ENCODE results near the gene HLA-DPB1. TPM values are rescaled to one million over a fixed set of nuclear protein-coding genes. Genes with fewer than 3 reads are reported as not detected.

The HLA-DPB1 gene
- 7.6 TPM for polyA plus RNA-seq (2013, experiment 1 of 2)
- polyA plus RNA-seq (2013, experiment 2 of 2), result 7.6 TPM

DNA sequence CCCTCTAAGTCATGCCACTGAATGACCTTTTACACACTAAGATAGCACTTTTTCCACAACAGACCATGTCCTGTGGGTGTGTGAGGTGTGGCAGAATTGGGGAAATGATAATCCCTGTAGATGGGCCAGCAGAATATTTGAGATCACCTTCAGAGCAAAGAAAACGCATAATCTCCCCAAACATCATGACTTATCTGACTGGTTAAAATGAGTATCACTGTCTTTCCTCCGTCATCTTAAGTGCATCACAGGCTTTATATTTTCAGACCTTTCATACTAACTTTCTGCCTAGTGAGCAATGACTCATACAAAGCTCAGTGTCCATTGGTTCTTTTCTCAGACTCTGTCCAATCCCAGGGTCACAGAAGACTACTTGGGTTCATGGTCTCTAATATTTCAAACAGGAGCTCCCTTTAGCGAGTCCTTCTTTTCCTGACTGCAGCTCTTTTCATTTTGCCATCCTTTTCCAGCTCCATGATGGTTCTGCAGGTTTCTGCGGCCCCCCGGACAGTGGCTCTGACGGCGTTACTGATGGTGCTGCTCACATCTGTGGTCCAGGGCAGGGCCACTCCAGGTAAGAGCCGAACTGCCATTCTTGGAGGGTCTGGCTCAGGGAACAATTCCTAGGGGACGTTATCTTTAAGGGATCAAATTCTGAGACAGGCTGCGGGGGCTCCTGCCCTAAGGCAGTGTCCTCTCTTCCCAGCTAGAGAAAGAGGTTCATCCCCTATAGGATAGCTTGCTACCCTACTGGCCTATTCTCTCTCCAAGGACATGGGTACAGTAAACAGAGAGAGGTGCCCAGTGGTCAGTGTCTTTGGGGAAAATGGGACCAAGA is at the start of gene HLA-DPB1:
TSS of gene HLA-DPB1 (plus strand) at position 423 of the 838 bp plus-strand sequence. CDS start at position 475, 52 bp downstream.
- Histone ChIP-seq H3K4me3 (ENCODE audit: low read length) (no peak within 1 kb of the TSS), H3K9ac (ENCODE audit: low read depth, low read length) (no peak within 1 kb of the TSS), H3K9me3 (ENCODE audit: insufficient read depth, low read depth, low read length) (no peaks in the 10 kb centered on the region), H3K4me1 (ENCODE audit: insufficient read depth, low read length) (no peaks in the 10 kb centered on the region), H3K27me3 (ENCODE audit: insufficient read depth, low read length) (peaks cover under 1% of the 10 kb centered on the region; the same call in 1 of the 2 replicates), H3K27ac (ENCODE audit: low read depth, low read length) (no peak within 1 kb of the TSS), H3K36me3 (ENCODE audit: insufficient read depth, low read length) (no peaks in the 10 kb centered on the region)
- 88% methylated on average over 10 of the region's 10 CpGs for WGBS

DNA sequence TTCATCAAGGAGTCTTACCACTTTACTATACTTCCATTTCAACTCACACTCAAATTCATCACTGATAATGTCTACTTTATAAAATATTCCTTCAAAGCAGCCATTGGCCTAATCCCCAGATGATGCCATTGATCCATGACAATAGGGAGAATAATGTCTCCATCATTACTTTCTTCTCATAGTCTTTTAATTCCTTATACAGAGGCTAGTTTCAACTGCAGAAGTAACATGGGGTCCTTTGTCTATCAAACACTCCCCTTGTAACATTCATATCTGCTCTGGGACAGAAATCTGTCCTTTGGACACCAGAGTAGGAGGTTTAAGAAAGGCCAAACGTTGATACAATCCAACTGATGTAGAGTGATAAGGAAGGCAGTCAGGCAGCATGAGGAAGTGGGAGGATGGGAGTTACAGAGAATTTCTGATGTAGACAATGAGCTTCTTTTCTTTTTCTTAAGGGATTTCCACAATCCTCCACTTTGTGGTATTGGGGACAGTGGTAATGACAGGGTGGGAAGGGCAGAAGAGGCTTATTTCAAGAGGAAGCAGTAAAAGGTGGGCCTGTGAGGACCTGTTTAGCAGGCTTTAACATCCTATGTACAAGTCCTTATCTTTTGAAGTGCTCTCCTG is 47.5 kb upstream of the HLA-DPB1 start:
- Histone ChIP-seq H3K27me3 (ENCODE audit: insufficient read depth, low read length) (peaks cover 3% of the 10 kb centered on the region; the same call in 1 of the 2 replicates), H3K4me1 (ENCODE audit: insufficient read depth, low read length) (no peaks in the 10 kb centered on the region), H3K9ac (ENCODE audit: low read depth, low read length) (no peak overlapping the region), H3K4me3 (ENCODE audit: low read length) (no peak overlapping the region), H3K27ac (ENCODE audit: low read depth, low read length) (no peak overlapping the region), H3K36me3 (ENCODE audit: insufficient read depth, low read length) (no peaks in the 10 kb centered on the region), H3K9me3 (ENCODE audit: insufficient read depth, low read depth, low read length) (no peaks in the 10 kb centered on the region)
- WGBS, result 54% methylated on average over 1 of the region's 1 CpG

DNA sequence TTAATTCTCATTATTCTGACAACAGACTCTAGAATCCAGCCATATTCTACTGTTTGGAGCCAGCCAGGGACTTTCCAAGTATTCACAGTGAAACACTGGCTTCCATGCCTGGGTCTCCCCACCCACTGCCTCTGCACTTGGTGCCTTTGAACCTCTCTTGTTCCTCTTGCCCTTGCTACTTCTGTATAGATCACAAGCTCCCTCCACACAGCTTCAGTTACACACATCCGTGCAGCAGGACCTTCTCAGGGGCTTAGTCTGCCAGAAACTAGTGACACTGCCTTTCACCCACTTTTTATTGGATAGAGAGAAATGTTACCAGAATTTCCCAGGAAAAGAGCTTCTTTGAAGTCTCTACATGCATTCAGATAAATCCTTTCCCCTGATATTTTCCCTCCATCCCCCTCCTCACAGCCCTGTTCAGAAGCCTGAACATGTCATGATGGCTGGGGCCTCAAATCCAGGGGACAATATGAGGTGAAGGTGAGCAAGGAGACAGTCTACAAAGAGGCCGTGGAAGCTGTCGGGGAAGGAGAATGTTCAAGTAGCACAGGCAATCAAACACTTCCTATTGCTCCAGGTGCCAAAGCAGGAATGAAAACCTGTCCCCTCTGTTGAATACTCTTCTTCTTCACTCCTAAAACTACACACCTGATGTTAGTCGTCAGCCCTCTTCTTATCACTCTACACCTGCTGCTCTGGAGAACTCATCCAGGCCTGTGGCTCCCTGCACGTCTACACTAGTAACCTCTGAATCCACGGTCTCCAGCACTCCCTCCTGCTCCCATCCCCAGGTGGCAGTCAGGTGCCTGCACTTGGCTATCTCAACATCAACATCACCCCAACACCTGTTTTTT is 46.2 kb upstream of the HLA-DPB1 start:
- H3K27me3 ChIP-seq (ENCODE audit: insufficient read depth, low read length), result peaks cover 3% of the 10 kb centered on the region; the same call in 1 of the 2 replicates
- no peaks in the 10 kb centered on the region for H3K4me1 ChIP-seq (ENCODE audit: insufficient read depth, low read length)
- no peaks in the 10 kb centered on the region for H3K36me3 ChIP-seq (ENCODE audit: insufficient read depth, low read length)
- H3K9ac ChIP-seq (ENCODE audit: low read depth, low read length), result no peak overlapping the region
- H3K27ac ChIP-seq (ENCODE audit: low read depth, low read length), result no peak overlapping the region
- H3K9me3 ChIP-seq (ENCODE audit: insufficient read depth, low read depth, low read length), result no peaks in the 10 kb centered on the region
- H3K4me3 ChIP-seq (ENCODE audit: low read length), result no peak overlapping the region
- 65% methylated on average over 6 of the region's 6 CpGs for WGBS

DNA sequence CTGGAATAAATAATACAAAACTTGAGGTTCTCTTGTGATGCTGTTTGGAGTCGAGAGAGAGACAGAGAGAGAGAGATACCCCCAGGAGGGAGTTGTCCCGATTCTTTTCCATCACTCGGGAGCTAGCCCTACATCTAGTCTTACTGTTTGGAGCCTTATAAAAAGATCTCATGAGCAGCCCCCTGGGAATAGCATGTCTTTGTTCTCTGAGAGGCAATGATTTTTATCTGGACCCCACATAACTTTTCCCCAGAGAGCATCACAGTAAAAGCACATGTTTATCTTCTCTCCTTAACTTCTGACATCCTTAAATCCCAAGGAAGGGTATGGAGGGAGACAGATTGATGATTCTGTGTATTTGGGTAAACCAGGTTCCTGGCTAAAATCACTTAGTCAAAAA is 45.5 kb upstream of the HLA-DPB1 start:
- Histone ChIP-seq H3K9ac (ENCODE audit: low read depth, low read length) (no peak overlapping the region), H3K4me1 (ENCODE audit: insufficient read depth, low read length) (no peaks in the 10 kb centered on the region), H3K27ac (ENCODE audit: low read depth, low read length) (no peak overlapping the region), H3K27me3 (ENCODE audit: insufficient read depth, low read length) (peaks cover 3% of the 10 kb centered on the region; the same call in 1 of the 2 replicates), H3K36me3 (ENCODE audit: insufficient read depth, low read length) (no peaks in the 10 kb centered on the region), H3K9me3 (ENCODE audit: insufficient read depth, low read depth, low read length) (no peaks in the 10 kb centered on the region), H3K4me3 (ENCODE audit: low read length) (no peak overlapping the region)
- WGBS, result 64% methylated on average over 3 of the region's 3 CpGs

DNA sequence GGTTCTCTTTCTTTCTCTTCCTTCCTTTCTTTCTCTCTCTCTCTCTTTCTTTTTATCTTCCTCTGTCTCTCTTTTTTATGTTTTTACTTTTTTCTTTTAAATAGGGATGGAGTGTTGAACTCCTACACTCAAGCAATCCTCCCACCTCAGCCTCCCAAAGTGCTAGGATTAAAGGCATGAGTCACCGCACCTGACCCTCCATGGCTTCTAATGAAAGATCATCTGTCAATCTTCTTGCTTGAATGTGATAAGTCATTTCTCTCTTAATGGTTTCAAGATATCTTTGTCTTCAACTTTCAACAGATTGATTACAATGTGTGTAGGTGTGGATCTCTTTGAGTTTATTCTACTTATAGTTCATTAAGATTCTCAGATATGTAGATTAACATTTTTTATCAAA is 41.2 kb upstream of the HLA-DPB1 start:
- no peaks in the 10 kb centered on the region for H3K36me3 ChIP-seq (ENCODE audit: insufficient read depth, low read length)
- H3K27me3 ChIP-seq (ENCODE audit: insufficient read depth, low read length), result peaks cover 3% of the 10 kb centered on the region; the same call in 1 of the 2 replicates
- H3K9ac ChIP-seq (ENCODE audit: low read depth, low read length), result no peak overlapping the region
- H3K27ac ChIP-seq (ENCODE audit: low read depth, low read length), result no peak overlapping the region
- WGBS, result 100% methylated on average over 1 of the region's 1 CpG
- H3K4me1 ChIP-seq (ENCODE audit: insufficient read depth, low read length), result no peaks in the 10 kb centered on the region
- no peak overlapping the region for H3K4me3 ChIP-seq (ENCODE audit: low read length)
- no peaks in the 10 kb centered on the region for H3K9me3 ChIP-seq (ENCODE audit: insufficient read depth, low read depth, low read length)

DNA sequence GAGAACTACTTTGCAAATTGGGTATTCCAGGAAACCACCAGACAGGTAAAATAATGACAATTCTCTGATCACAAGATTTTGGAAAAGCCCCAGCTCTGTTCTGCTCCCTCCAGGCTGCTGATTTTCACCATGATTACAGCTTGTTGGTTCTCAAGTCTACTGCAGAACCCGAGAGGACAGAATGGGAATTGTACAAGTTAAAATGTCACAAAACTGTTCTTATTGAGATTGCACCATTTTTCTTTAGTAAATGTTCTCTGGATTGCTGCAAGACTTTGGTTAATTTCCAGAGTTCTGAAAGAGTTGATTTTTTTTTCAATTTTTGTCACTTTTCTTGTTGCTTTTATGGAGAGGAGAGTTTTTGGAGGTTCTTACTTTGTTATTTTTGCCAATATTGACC is 39.3 kb upstream of the HLA-DPB1 start:
- Histone ChIP-seq H3K9me3 (ENCODE audit: insufficient read depth, low read depth, low read length) (no peaks in the 10 kb centered on the region), H3K4me1 (ENCODE audit: insufficient read depth, low read length) (no peaks in the 10 kb centered on the region), H3K27ac (ENCODE audit: low read depth, low read length) (no peak overlapping the region), H3K27me3 (ENCODE audit: insufficient read depth, low read length) (no peaks in the 10 kb centered on the region), H3K9ac (ENCODE audit: low read depth, low read length) (no peak overlapping the region), H3K36me3 (ENCODE audit: insufficient read depth, low read length) (no peaks in the 10 kb centered on the region), H3K4me3 (ENCODE audit: low read length) (no peak overlapping the region)
- WGBS, result 70% methylated on average over 1 of the region's 1 CpG

DNA sequence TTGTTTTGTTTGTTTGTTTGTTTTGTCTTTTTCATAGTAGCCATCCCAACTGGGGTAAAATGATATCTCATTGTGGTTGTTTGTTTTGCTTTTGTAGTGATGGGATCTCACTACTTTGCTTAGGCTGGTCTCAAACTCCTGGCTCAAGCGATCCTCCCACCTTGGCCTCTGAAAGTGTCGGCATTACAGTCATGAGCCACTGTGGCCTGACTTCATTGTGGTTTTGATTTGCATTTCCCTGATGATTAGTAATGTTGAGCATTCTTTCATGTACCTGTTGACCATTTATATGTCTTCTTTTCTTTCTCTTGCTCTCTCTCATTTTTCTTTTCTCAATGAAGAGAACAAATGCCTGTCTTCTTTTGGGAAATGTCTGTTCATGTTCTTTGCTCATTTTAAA is 35.6 kb upstream of the HLA-DPB1 start:
- Histone ChIP-seq H3K9me3 (ENCODE audit: insufficient read depth, low read depth, low read length) (no peaks in the 10 kb centered on the region), H3K9ac (ENCODE audit: low read depth, low read length) (no peak overlapping the region), H3K4me3 (ENCODE audit: low read length) (no peak overlapping the region), H3K27ac (ENCODE audit: low read depth, low read length) (no peak overlapping the region), H3K36me3 (ENCODE audit: insufficient read depth, low read length) (no peaks in the 10 kb centered on the region), H3K27me3 (ENCODE audit: insufficient read depth, low read length) (no peaks in the 10 kb centered on the region), H3K4me1 (ENCODE audit: insufficient read depth, low read length) (no peaks in the 10 kb centered on the region)
- WGBS, result 85% methylated on average over 2 of the region's 2 CpGs

DNA sequence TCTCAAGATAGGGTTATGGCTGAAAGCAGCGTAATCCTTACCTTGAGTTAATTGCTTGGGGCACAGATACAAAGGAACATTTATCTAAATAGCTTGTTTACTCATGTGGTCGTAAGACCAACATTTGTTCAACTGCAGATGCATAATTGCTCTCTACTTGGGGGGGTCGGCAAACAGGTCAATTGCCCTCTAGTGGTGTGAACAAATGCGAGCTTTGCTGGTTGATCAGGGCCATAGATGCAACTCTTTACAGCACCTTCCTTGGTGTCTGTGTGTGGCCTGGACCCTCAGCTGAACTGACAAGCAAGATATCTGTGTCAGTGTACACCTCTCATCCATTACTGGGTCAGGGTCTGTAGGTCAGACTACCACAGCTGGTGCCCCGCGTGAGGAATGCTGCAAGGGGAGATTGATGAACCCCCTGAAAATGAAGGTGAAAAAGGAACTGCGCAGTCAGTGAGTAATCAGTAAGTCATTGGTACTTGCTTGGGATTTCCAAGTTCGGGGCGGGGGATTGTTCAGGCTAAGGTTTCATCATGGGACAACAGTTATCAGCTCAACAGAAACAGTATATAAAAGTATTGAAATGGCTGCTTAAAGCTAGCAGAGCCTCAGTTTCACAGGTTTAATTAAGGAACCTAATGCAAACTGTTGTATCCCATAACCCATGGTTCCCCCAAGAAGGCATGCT is 26.3 kb upstream of the HLA-DPB1 start:
- Histone ChIP-seq H3K27ac (ENCODE audit: low read depth, low read length) (no peak overlapping the region), H3K36me3 (ENCODE audit: insufficient read depth, low read length) (no peaks in the 10 kb centered on the region), H3K27me3 (ENCODE audit: insufficient read depth, low read length) (no peaks in the 10 kb centered on the region), H3K9ac (ENCODE audit: low read depth, low read length) (no peak overlapping the region), H3K4me1 (ENCODE audit: insufficient read depth, low read length) (peaks cover 28% of the 10 kb centered on the region), H3K4me3 (ENCODE audit: low read length) (no peak overlapping the region), H3K9me3 (ENCODE audit: insufficient read depth, low read depth, low read length) (no peaks in the 10 kb centered on the region)
- WGBS, result 77% methylated on average over 9 of the region's 9 CpGs

DNA sequence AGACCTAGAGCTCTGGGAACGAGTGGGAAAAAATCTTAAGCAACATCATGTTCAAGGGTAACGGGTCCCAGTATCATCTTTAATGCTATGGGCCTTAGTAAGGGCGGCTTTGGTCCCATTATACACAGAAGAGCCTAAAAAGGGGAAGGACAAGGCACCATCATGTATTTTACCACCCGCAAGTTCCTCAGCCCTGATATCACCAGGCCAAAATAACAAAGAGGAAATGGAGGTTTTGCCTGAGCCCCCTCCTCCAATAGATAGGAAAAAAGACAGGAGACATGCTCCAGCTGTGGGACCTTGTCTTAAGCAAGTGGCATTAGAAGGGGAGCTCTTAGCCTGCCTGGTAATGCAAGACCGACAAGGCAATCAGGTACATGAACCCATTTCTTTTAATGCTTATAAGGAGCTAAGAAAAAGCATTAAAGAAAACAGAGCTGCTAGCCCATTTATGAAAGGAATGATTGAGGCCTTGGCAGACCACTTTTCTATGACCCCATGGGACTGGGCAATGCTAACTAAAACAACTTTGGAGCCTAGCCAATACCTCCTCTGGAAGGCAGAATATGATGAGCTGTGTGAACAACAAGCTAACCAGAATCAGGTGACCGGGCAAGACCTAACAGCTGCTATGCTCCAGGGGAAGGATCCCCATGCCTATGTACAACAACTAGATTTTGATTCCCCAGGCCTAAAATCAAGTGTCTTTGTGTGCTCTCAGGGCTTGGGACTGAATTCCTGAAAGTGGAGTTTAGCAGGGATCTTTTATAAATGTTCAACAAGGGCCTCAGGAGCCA is 25.6 kb upstream of the HLA-DPB1 start:
- Histone ChIP-seq H3K9me3 (ENCODE audit: insufficient read depth, low read depth, low read length) (no peaks in the 10 kb centered on the region), H3K36me3 (ENCODE audit: insufficient read depth, low read length) (no peaks in the 10 kb centered on the region), H3K4me1 (ENCODE audit: insufficient read depth, low read length) (peaks cover 28% of the 10 kb centered on the region), H3K9ac (ENCODE audit: low read depth, low read length) (no peak overlapping the region), H3K27me3 (ENCODE audit: insufficient read depth, low read length) (no peaks in the 10 kb centered on the region), H3K4me3 (ENCODE audit: low read length) (no peak overlapping the region), H3K27ac (ENCODE audit: low read depth, low read length) (no peak overlapping the region)
- 77% methylated on average over 6 of the region's 6 CpGs for whole genome bisulfite sequencing

DNA sequence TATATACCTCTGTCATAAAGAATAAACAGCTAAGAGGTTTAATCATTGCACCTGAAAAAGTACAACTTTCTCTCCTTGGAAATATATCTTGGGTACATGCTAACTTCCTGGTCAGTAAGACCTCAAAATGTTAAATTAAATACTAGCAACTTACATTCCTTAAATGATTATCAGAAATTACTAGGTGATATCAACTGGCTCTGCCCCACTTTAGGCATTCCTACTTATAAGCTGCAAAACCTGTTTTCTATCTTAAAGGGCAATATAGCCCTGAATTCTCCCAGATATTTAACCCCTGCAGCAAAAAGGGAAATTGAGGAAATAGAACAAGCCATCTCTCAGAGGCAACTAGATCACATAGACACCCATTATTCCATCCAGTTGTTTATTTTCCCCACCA is 23.2 kb upstream of the HLA-DPB1 start:
- Histone ChIP-seq H3K36me3 (ENCODE audit: insufficient read depth, low read length) (no peaks in the 10 kb centered on the region), H3K9ac (ENCODE audit: low read depth, low read length) (no peak overlapping the region), H3K9me3 (ENCODE audit: insufficient read depth, low read depth, low read length) (no peaks in the 10 kb centered on the region), H3K4me3 (ENCODE audit: low read length) (no peak overlapping the region), H3K27ac (ENCODE audit: low read depth, low read length) (peak overlapping the region; percentile 22; the same call in 1 of the 2 replicates), H3K4me1 (ENCODE audit: insufficient read depth, low read length) (peaks cover 28% of the 10 kb centered on the region), H3K27me3 (ENCODE audit: insufficient read depth, low read length) (no peaks in the 10 kb centered on the region)

Measured in HUES64 (cell line).